ENCODE measurements around the gene RYR1.
A peak's percentile ranks its signal among the peaks of the same experiment; 100 is the strongest.

RYR1 gene

GRCh38 chr19:38514812-38515633 lies 81.5 kb downstream of the RYR1 start (continued):
- no peak for TF ChIP-seq REST (tag by site-specific recombination; IDR thresholded peaks at IDR 0.05)
- TF ChIP-seq ZBTB1 (tag by site-specific recombination; IDR thresholded peaks at IDR 0.05) = no peak
- no peak for TF ChIP-seq ZNF214 (tag by site-specific recombination; IDR thresholded peaks at IDR 0.05; ENCODE audit: borderline replicate concordance)
- peak; percentile 59 for TF ChIP-seq KLF1 (tag by site-specific recombination; IDR thresholded peaks at IDR 0.05)
- TF ChIP-seq PRDM1 (tag by site-specific recombination; IDR thresholded peaks at IDR 0.05) = no peak
- TF ChIP-seq SETDB1 (IDR thresholded peaks at IDR 0.05; ENCODE audit: insufficient read length, low read length) = no peak
- no peak for TF ChIP-seq GLI4 (tag by site-specific recombination; IDR thresholded peaks at IDR 0.05)
- no peak for TF ChIP-seq ZNF26 (tag by site-specific recombination; IDR thresholded peaks at IDR 0.05)
- no peak for TF ChIP-seq ZNF133 (tag by site-specific recombination; IDR thresholded peaks at IDR 0.05)
- TF ChIP-seq ZNF624 (tag by site-specific recombination; IDR thresholded peaks at IDR 0.05) = no peak
- no peak for TF ChIP-seq ZNF560 (tag by site-specific recombination; IDR thresholded peaks at IDR 0.05; ENCODE audit: borderline replicate concordance)
- no peak for TF ChIP-seq ZNF558 (tag by site-specific recombination; IDR thresholded peaks at IDR 0.05)
- TF ChIP-seq ZNF324 (tag by site-specific recombination; IDR thresholded peaks at IDR 0.05) = no peak
- peak; percentile 51; the same call in 1 of the 2 replicates for TF ChIP-seq PRDM10 (tag by site-specific recombination; IDR thresholded peaks at IDR 0.05)
- TF ChIP-seq MYNN (tag by site-specific recombination; IDR thresholded peaks at IDR 0.05; ENCODE audit: borderline replicate concordance) = no peak
- no peak for TF ChIP-seq ZNF112 (tag by site-specific recombination; IDR thresholded peaks at IDR 0.05)
- TF ChIP-seq BCL6B (tag by site-specific recombination; IDR thresholded peaks at IDR 0.05) = no peak
- TF ChIP-seq ZBTB26 (tag by site-specific recombination; optimal IDR thresholded peaks at IDR 0.05) = peak; percentile 7
- TF ChIP-seq YY1 (tag by site-specific recombination; IDR thresholded peaks at IDR 0.05) = 0 out of 2 replicates have a peak, but pooled peaks have one; percentile 14
- no peak for TF ChIP-seq YY2 (tag by site-specific recombination; IDR thresholded peaks at IDR 0.05)
- TF ChIP-seq ZNF341 (tag by site-specific recombination; IDR thresholded peaks at IDR 0.05; ENCODE audit: low read depth) = 0 out of 2 replicates have a peak, but pooled peaks have one; percentile 6
- no peak for TF ChIP-seq ZNF354C (tag by site-specific recombination; IDR thresholded peaks at IDR 0.05; ENCODE audit: borderline replicate concordance, low read depth)
- no peak for TF ChIP-seq HOXD13 (CRISPR knock-in tag; IDR thresholded peaks at IDR 0.05; ENCODE audit: borderline replicate concordance)
- TF ChIP-seq KLF8 (tag by site-specific recombination; IDR thresholded peaks at IDR 0.05) = peak; percentile 70; the same call in 1 of the 2 replicates
- no peak for TF ChIP-seq ZNF391 (tag by site-specific recombination; IDR thresholded peaks at IDR 0.05; ENCODE audit: borderline replicate concordance, low read depth)
- TF ChIP-seq ZNF2 (tag by site-specific recombination; IDR thresholded peaks at IDR 0.05) = peak; percentile 92; the same call in 1 of the 2 replicates
- no peak for TF ChIP-seq ELK4 (IDR thresholded peaks at IDR 0.05; ENCODE audit: borderline replicate concordance, low read depth, low read length)

Measured in HEK293 (cell line).